Fibroblast of upper back skin (primary cell): Measurements from ENCODE around the gene IL1R1.
A peak's percentile ranks its signal among the peaks of the same experiment; 100 is the strongest.
"Not testable (repeated sequence)": the region's sequence is repeated elsewhere in the genome, so short reads cannot be mapped to it uniquely, and the experiment has no call there.

Source experiments
- DNase-seq: peaks from one replicate; pipeline ENCODE4 v3.0.0-alpha.2; 2013

IL1R1 gene

GRCh38 chr2:102141970-102142828, at the start of gene IL1R1:
Gene IL1R1 (plus strand): TSS chr2:102142746. CDS start chr2:102157725, 14,979 bp downstream.
- peak; percentile 71 for DNase-seq

GRCh38 chr2:102093662-102094061, 48.9 kb upstream of the IL1R1 start:
- no peak for DNase-seq

GRCh38 chr2:102094917-102095316, 47.6 kb upstream of the IL1R1 start:
- DNase-seq: peak; percentile 89

- DNase-seq: no peak
Measured at GRCh38 chr2:102096103-102096502, 46.4 kb upstream of the IL1R1 start.

GRCh38 chr2:102098756-102099155, 43.8 kb upstream of the IL1R1 start:
- no peak for DNase-seq

GRCh38 chr2:102099536-102100298, 42.8 kb upstream of the IL1R1 start:
- DNase-seq: peak; percentile 40

- DNase-seq: peak; percentile 95
Measured at GRCh38 chr2:102100371-102101096, 42.0 kb upstream of the IL1R1 start.

- DNase-seq: no peak
Measured at GRCh38 chr2:102101097-102101848, 41.3 kb upstream of the IL1R1 start.

GRCh38 chr2:102101849-102102635, 40.5 kb upstream of the IL1R1 start:
- no peak for DNase-seq

- not testable (repeated sequence) for DNase-seq
Measured at GRCh38 chr2:102102636-102102948, 40.0 kb upstream of the IL1R1 start.

- no peak for DNase-seq
Measured at GRCh38 chr2:102103284-102103683, 39.3 kb upstream of the IL1R1 start.

- peak; percentile 91 for DNase-seq
Measured at GRCh38 chr2:102103992-102104871, 38.3 kb upstream of the IL1R1 start.

GRCh38 chr2:102106133-102106556, 36.4 kb upstream of the IL1R1 start:
- DNase-seq: peak; percentile 59

- not testable (repeated sequence) for DNase-seq
Measured at GRCh38 chr2:102106813-102107740, 35.5 kb upstream of the IL1R1 start.

- DNase-seq: peak; percentile 74
Measured at GRCh38 chr2:102107741-102108070, 34.8 kb upstream of the IL1R1 start.

GRCh38 chr2:102109016-102109415, 33.5 kb upstream of the IL1R1 start:
- no peak for DNase-seq

GRCh38 chr2:102110171-102110570, 32.4 kb upstream of the IL1R1 start:
- no peak for DNase-seq

- DNase-seq: no peak
Measured at GRCh38 chr2:102110596-102111334, 31.8 kb upstream of the IL1R1 start.

- peak; percentile 57 for DNase-seq
Measured at GRCh38 chr2:102111823-102112222, 30.7 kb upstream of the IL1R1 start.
